ENCODE measurements around the gene RTN4RL1.

DNA sequence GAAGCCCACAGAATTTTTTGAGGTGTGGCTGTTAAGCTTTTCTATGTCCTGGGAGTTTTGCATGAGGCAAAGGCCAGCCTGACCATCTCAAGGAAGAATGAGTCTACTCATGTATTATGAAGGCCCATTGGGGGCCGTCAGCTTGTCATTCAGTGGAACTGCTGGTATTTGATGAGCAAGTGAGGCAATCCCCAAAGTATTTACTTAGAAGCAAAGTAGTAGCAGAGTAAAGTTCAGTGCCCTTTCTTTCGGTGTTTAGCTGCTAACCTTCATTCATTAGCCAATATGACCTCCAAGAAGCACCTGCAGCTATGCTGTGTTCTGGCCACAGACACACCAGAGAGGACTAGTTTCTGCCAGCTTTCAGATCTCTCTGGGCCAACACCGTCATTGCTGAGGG, 115.1 kb downstream of the RTN4RL1 start:
- TF ChIP-seq, protein P1, sequence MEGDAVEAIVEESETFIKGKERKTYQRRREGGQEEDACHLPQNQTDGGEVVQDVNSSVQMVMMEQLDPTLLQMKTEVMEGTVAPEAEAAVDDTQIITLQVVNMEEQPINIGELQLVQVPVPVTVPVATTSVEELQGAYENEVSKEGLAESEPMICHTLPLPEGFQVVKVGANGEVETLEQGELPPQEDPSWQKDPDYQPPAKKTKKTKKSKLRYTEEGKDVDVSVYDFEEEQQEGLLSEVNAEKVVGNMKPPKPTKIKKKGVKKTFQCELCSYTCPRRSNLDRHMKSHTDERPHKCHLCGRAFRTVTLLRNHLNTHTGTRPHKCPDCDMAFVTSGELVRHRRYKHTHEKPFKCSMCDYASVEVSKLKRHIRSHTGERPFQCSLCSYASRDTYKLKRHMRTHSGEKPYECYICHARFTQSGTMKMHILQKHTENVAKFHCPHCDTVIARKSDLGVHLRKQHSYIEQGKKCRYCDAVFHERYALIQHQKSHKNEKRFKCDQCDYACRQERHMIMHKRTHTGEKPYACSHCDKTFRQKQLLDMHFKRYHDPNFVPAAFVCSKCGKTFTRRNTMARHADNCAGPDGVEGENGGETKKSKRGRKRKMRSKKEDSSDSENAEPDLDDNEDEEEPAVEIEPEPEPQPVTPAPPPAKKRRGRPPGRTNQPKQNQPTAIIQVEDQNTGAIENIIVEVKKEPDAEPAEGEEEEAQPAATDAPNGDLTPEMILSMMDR (IDR thresholded peaks at IDR 0.05) = no peak
- no peak for TF ChIP-seq POLR2AphosphoS5 (IDR thresholded peaks at IDR 0.05)
- no peak for TF ChIP-seq EP300 (IDR thresholded peaks at IDR 0.05)

Data from esophagus muscularis mucosa (tissue), 4 donors.